ENCODE measurements around the gene ZBTB17. TPM values are rescaled to one million over a fixed set of nuclear protein-coding genes. Genes with fewer than 3 reads are reported as not detected.

ZBTB17 gene
- total and polyA plus RNA-seq, 9 donors, result 23.8 to 29.1 (median 26.0) TPM

DNA sequence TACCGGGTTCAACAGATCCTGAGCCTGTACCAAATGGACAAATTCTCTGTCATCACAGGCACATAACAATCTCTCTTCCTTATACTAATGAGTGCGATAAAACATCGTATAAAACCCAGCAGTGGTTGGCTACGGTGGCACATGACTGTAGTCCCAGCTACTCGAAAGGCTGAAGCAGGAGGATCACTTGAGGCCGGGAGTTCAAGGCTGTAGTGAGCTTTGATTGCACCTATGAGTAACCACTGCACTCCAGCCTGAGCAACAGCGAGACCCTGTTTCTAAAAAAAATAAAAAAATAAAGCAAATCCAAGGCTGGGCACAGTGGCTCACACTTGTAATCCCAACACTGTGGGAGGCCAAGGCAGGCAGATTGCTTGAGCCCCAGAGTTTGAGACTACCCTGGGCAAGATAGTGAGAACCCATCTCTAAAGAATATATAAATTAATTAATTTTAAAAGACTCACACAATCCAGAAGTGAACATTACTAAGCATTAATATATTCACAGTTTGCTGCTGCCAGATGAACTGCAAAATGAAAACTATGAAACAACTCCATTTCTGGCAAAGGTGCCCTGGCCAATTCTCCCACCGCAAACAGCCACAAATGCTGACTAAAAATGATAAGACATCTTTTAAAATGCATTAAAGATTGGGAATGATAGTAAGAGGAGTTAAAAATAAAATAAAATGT is 13.1 kb downstream of the ZBTB17 start:
- Histone ChIP-seq H3K27me3 (ENCODE audit: control insufficient read depth, insufficient read depth, low read length) (no peaks in the 10 kb centered on the region), H3K4me1 (ENCODE audit: control insufficient read depth, insufficient read depth, low read length) (peaks cover 21% of the 10 kb centered on the region), H3K27ac (ENCODE audit: low read length) (no peak overlapping the region), H3K36me3 (ENCODE audit: control insufficient read depth, insufficient read depth, low read length) (peaks cover 13% of the 10 kb centered on the region), H3K4me3 (ENCODE audit: low read length) (no peak overlapping the region), H3K9me3 (replicated peaks; ENCODE audit: control insufficient read depth, low read depth, low read length) (no peaks in the 10 kb centered on the region)
- no peak for DNase-seq
- 85% methylated on average over 6 of the region's 8 CpGs for WGBS (ENCODE audit: insufficient coverage)

DNA sequence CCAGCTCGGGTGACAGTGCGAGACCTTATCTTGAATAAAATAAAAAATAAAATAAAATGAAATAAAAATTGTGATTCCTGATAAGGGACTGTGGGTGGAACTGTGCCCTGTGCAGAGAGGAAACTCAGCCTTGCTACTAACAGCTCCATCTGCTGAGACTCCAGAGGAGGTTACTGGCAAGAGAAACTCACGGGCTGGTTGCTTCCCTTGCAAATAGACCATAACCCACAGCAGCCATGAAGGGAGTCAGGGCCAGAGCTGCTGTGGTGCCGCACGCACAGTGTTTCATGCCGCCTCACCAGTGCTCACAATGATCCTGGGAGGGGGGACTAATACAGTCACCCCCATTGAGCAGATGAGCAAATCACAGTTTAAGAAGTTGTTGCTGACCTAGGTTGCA is 13.7 kb downstream of the ZBTB17 start:
- 90% methylated on average over 3 of the region's 6 CpGs for WGBS (ENCODE audit: insufficient coverage)
- no peak overlapping the region for H3K4me3 ChIP-seq (ENCODE audit: low read length)
- no peak overlapping the region for H3K27ac ChIP-seq (ENCODE audit: low read length)
- H3K9me3 ChIP-seq (replicated peaks; ENCODE audit: control insufficient read depth, low read depth, low read length), result no peaks in the 10 kb centered on the region
- peaks cover 22% of the 10 kb centered on the region for H3K4me1 ChIP-seq (ENCODE audit: control insufficient read depth, insufficient read depth, low read length)
- peaks cover 13% of the 10 kb centered on the region for H3K36me3 ChIP-seq (ENCODE audit: control insufficient read depth, insufficient read depth, low read length)
- H3K27me3 ChIP-seq (ENCODE audit: control insufficient read depth, insufficient read depth, low read length), result no peaks in the 10 kb centered on the region
- DNase-seq, result no peak

DNA sequence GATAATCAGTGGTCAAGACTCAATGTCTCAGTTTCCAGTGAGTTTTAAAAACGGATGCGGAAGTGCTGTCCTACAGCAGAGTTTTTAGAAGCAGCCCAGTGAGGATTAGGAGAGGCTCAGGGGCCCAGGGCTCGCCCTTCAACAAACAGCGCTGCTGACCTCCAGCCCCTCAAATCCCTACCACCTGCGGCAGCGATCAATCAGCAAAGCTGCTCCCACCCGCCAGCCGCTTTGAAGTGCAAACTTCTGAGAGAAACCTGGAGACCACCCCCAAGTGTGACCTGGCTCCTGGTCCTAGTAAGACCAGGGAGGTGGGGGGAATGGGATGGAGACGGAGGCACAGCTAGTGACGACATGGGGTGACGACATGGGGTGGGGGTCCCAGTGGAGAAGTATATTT is 14.4 kb downstream of the ZBTB17 start:
- H3K4me3 ChIP-seq (ENCODE audit: low read length), result no peak overlapping the region
- no peak for DNase-seq
- no peaks in the 10 kb centered on the region for H3K27me3 ChIP-seq (ENCODE audit: control insufficient read depth, insufficient read depth, low read length)
- no peak overlapping the region for H3K27ac ChIP-seq (ENCODE audit: low read length)
- 68% methylated on average over 5 of the region's 11 CpGs for WGBS (ENCODE audit: insufficient coverage)
- H3K36me3 ChIP-seq (ENCODE audit: control insufficient read depth, insufficient read depth, low read length), result peaks cover 13% of the 10 kb centered on the region
- no peaks in the 10 kb centered on the region for H3K9me3 ChIP-seq (replicated peaks; ENCODE audit: control insufficient read depth, low read depth, low read length)
- H3K4me1 ChIP-seq (ENCODE audit: control insufficient read depth, insufficient read depth, low read length), result peaks cover 21% of the 10 kb centered on the region

DNA sequence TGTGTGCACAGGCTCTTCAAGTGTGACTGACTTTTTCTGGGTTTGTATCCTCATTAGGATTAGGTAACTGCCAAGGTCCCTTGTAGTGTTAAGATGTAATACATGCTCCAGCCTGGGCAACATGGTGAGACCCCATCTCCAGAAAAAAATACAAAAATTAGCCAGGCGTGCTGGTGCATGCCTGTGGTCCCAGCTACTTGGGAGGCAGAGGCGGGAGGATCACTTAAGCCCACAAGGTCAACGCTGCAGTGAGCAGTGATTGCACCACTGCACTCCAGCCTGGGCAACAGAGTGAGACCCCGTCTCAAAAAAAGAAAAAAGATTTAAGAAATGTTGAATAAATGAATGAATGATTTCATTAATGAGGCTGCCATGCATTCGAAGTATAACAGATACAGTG is 15.1 kb downstream of the ZBTB17 start:
- H3K4me3 ChIP-seq (ENCODE audit: low read length), result no peak overlapping the region
- no peaks in the 10 kb centered on the region for H3K27me3 ChIP-seq (ENCODE audit: control insufficient read depth, insufficient read depth, low read length)
- H3K27ac ChIP-seq (ENCODE audit: low read length), result no peak overlapping the region
- 86% methylated on average over 4 of the region's 5 CpGs for WGBS (ENCODE audit: insufficient coverage)
- peaks cover 13% of the 10 kb centered on the region for H3K36me3 ChIP-seq (ENCODE audit: control insufficient read depth, insufficient read depth, low read length)
- H3K4me1 ChIP-seq (ENCODE audit: control insufficient read depth, insufficient read depth, low read length), result peaks cover 16% of the 10 kb centered on the region
- no peak for DNase-seq
- no peaks in the 10 kb centered on the region for H3K9me3 ChIP-seq (replicated peaks; ENCODE audit: control insufficient read depth, low read depth, low read length)

DNA sequence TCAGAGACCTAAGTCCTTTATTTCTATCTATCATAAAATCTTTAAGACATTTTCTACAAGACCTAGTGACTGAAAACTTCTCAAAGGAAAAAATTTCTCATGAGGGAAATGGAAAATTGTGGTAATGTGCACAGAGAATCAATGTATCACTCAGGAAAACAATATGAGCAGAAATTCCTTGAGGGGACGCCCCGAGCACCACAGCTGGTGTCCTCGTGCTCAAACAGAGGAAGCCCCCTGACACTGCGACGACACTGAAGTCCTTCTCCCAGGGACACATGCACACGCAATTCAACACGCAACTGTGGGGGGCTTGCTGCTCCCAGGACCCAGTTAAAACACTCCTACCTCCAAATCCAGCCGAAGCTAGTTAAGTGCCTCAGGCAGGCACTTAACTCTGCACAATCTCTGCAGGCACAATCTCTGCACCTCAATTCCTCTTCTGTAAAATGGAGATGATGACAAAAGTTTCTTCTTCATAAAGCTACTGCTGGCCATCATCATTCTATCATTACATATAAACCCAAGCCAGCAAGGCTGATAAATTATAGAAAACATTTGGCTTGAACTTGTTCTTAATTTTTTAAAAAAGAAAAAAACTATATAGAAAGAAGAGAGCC is 16.0 kb downstream of the ZBTB17 start:
- no peaks in the 10 kb centered on the region for H3K27me3 ChIP-seq (ENCODE audit: control insufficient read depth, insufficient read depth, low read length)
- H3K9me3 ChIP-seq (replicated peaks; ENCODE audit: control insufficient read depth, low read depth, low read length), result no peaks in the 10 kb centered on the region
- peaks cover 16% of the 10 kb centered on the region for H3K4me1 ChIP-seq (ENCODE audit: control insufficient read depth, insufficient read depth, low read length)
- no peak overlapping the region for H3K27ac ChIP-seq (ENCODE audit: low read length)
- H3K36me3 ChIP-seq (ENCODE audit: control insufficient read depth, insufficient read depth, low read length), result peaks cover 11% of the 10 kb centered on the region
- no peak overlapping the region for H3K4me3 ChIP-seq (ENCODE audit: low read length)
- DNase-seq, result peak; percentile 66
- 48% methylated on average over 6 of the region's 8 CpGs for WGBS (ENCODE audit: insufficient coverage)

DNA sequence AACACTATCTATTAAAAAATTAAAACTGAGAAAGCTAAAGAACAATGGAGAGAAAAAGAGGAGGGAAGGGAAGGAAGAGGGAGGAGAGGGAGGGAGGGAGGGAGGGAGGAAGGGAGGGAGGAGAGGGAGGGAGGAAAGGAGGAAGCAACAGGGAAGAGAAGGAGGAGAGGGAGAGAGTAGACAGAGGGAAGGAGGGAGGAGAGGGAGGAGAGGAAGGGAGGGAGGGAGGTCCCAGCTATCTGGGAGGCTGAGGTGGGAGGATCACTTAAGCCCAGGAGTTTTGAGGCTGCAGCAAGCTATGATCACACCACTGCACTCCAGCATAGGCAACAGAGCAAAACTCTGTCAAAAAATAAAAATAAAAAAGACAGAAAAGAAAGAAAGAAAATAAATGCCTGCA is 16.5 kb downstream of the ZBTB17 start:
- Histone ChIP-seq H3K4me3 (ENCODE audit: low read length) (no peak overlapping the region), H3K27me3 (ENCODE audit: control insufficient read depth, insufficient read depth, low read length) (no peaks in the 10 kb centered on the region), H3K4me1 (ENCODE audit: control insufficient read depth, insufficient read depth, low read length) (peaks cover 18% of the 10 kb centered on the region), H3K27ac (ENCODE audit: low read length) (no peak overlapping the region), H3K36me3 (ENCODE audit: control insufficient read depth, insufficient read depth, low read length) (peaks cover 11% of the 10 kb centered on the region), H3K9me3 (replicated peaks; ENCODE audit: control insufficient read depth, low read depth, low read length) (no peaks in the 10 kb centered on the region)
- DNase-seq, result peak; percentile 5

DNA sequence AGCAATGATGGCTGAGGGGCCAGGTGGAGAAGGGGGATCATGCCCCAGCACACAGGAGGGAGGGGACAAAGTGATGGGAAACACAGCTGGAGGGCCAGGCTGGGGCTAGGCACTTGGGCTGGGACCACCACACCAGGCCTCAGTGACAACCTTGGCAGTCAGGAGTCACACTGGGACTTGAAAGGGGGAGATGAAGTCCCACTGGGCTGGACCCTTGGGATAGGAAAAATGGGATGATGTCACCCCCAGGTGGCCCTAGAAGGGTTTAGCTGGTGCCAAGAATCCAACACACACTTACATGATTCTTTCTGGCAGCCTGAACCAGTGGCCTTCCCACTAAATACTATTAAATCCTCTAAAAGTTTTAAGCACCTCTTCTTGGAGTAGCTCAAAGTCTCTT is 17.1 kb downstream of the ZBTB17 start:
- Histone ChIP-seq H3K27ac (ENCODE audit: low read length) (peak overlapping the region; percentile 52), H3K4me3 (ENCODE audit: low read length) (no peak overlapping the region), H3K9me3 (replicated peaks; ENCODE audit: control insufficient read depth, low read depth, low read length) (no peaks in the 10 kb centered on the region), H3K4me1 (ENCODE audit: control insufficient read depth, insufficient read depth, low read length) (peaks cover 24% of the 10 kb centered on the region), H3K27me3 (ENCODE audit: control insufficient read depth, insufficient read depth, low read length) (no peaks in the 10 kb centered on the region), H3K36me3 (ENCODE audit: control insufficient read depth, insufficient read depth, low read length) (peaks cover 11% of the 10 kb centered on the region)
- DNase-seq, result peak; percentile 58

DNA sequence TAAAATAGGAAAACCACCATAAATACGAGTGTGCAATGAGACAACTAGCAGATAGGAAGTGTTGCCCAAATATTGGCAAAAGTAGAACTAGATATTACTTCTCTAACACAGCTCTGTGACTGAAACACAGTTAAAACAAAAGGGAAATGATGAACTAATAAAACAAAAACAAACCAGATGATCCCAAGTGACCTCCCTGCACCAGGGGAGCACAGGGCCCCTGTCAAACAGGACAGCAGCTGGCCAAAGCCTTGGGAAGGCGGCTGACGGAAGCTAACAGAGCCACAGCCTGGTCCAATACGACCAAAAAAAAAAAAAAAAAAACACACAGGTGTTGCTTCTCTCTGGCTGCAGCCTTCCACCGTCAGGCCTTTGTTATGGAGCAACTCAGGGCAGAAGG is 17.8 kb downstream of the ZBTB17 start:
- 60% methylated on average over 3 of the region's 5 CpGs for whole genome bisulfite sequencing (ENCODE audit: insufficient coverage)
- Histone ChIP-seq H3K4me3 (ENCODE audit: low read length) (no peak overlapping the region), H3K36me3 (ENCODE audit: control insufficient read depth, insufficient read depth, low read length) (peaks cover 9% of the 10 kb centered on the region), H3K9me3 (replicated peaks; ENCODE audit: control insufficient read depth, low read depth, low read length) (no peaks in the 10 kb centered on the region), H3K4me1 (ENCODE audit: control insufficient read depth, insufficient read depth, low read length) (peaks cover 31% of the 10 kb centered on the region), H3K27me3 (ENCODE audit: control insufficient read depth, insufficient read depth, low read length) (no peaks in the 10 kb centered on the region), H3K27ac (ENCODE audit: low read length) (peak overlapping the region; percentile 52)
- peak; percentile 11 for DNase-seq

DNA sequence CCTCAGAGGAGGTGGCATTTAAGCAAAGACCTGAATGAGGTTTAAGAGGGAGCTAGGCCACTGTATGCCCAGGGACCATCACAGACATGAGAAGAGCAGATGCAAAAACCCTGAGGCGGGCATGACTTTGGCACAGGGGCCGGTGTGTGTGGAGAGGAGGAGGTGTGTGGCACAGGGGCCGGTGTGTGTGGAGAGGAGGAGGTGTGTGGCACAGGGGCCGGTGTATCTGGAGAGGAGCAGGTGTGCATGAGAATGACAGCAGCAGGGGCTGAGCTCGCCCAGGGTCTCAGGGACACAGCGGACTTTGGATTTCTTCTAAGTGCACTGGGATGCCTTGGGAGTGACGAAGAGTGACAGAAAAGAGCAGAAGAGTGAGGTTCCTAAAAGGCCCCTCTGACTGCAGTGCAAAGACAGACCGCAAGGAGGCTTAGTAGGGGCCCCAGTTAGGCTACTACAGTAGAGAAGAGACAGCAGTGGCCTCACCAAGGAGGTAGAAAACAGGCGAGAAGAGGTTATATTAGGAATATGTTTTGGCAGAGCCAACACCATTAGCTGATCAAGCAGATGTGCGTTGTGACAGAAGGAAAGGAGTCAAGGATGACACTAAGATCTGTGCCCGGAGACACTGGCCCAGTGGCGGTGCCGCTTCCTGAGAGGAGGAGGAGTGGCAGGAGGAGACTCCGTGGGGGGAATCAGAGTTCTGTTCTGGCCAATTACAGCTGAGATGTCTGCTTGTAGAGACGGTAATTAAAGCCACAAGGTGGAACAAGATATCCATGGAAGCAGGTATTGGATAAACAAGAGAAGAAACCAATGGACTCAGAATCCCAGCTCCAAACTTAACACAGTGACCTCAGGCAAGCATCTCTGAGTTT is 18.4 kb downstream of the ZBTB17 start:
- Histone ChIP-seq H3K4me3 (ENCODE audit: low read length) (no peak overlapping the region), H3K9me3 (replicated peaks; ENCODE audit: control insufficient read depth, low read depth, low read length) (no peaks in the 10 kb centered on the region), H3K36me3 (ENCODE audit: control insufficient read depth, insufficient read depth, low read length) (peaks cover 10% of the 10 kb centered on the region), H3K27me3 (ENCODE audit: control insufficient read depth, insufficient read depth, low read length) (no peaks in the 10 kb centered on the region), H3K4me1 (ENCODE audit: control insufficient read depth, insufficient read depth, low read length) (peaks cover 37% of the 10 kb centered on the region), H3K27ac (ENCODE audit: low read length) (peak overlapping the region; percentile 1)
- 74% methylated on average over 14 of the region's 15 CpGs for WGBS (ENCODE audit: insufficient coverage)
- peak; percentile 8 for DNase-seq

DNA sequence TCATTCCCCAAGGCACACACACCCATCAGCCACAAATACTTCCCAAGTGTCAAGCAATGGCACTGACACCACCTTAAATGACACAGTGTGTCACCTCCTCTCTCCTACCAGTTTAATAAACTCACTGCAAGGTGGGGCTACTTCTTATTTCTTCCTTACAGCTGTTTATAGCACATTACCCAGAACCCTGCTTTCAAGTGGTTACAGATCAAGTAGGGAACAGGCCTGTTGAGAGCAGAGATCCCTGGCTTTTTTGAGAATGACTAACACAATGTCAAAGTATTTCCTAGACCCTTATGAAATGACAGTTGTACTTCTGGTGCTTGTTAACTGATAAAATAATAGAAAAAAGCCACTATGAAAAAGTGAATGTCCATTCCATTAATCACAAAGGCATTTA is 19.8 kb downstream of the ZBTB17 start:
- H3K27ac ChIP-seq (ENCODE audit: low read length), result no peak overlapping the region
- H3K9me3 ChIP-seq (replicated peaks; ENCODE audit: control insufficient read depth, low read depth, low read length), result no peaks in the 10 kb centered on the region
- no peak overlapping the region for H3K4me3 ChIP-seq (ENCODE audit: low read length)
- peaks cover 6% of the 10 kb centered on the region for H3K36me3 ChIP-seq (ENCODE audit: control insufficient read depth, insufficient read depth, low read length)
- no peak for DNase-seq
- no peaks in the 10 kb centered on the region for H3K27me3 ChIP-seq (ENCODE audit: control insufficient read depth, insufficient read depth, low read length)
- peaks cover 50% of the 10 kb centered on the region for H3K4me1 ChIP-seq (ENCODE audit: control insufficient read depth, insufficient read depth, low read length)
